ACC112 (cell line): ENCODE data around the gene VEPH1.

Experiments
- H2AFZ ChIP-seq: fragments of 200-600 bp; sonication (generic); one replicate; pipeline ENCODE4 v1.6.0; 2017; ENCODE audit warnings: antibody characterized with exemption, low read length; ENCODE audit not compliant: unreplicated experiment
- H3K27ac ChIP-seq: fragments of 200-600 bp; sonication (generic); 2 replicates; pipeline ENCODE4 v1.5.1; 2014; ENCODE audit warnings: low read depth, mild to moderate bottlenecking, antibody characterized with exemption, low read length, moderate library complexity
- H3K27me3 ChIP-seq: fragments of 200-600 bp; sonication (generic); 2 replicates; pipeline ENCODE4 v1.6.1; 2014; ENCODE audit warnings: mild to moderate bottlenecking, antibody characterized with exemption, low read length, moderate library complexity, mixed read lengths; ENCODE audit not compliant: insufficient read depth
- H3K36me3 ChIP-seq: fragments of 200-600 bp; sonication (generic); 2 replicates; pipeline ENCODE4 v1.6.1; 2016; ENCODE audit warnings: mild to moderate bottlenecking, antibody characterized with exemption, low read length, moderate library complexity, mixed read lengths; ENCODE audit not compliant: insufficient read depth
- H3K4me1 ChIP-seq: fragments of 200-600 bp; sonication (generic); one replicate; pipeline ENCODE4 v1.6.1; 2016; ENCODE audit warnings: low read length, mixed read lengths; ENCODE audit not compliant: insufficient read depth, unreplicated experiment, control insufficient read depth
- H3K4me3 ChIP-seq: fragments of 200-600 bp; sonication (generic); 2 replicates; pipeline ENCODE4 v1.5.1; 2014; ENCODE audit warnings: mild to moderate bottlenecking, low read depth, low read length
- H3K79me2 ChIP-seq: fragments of 200-600 bp; sonication (generic); one replicate; pipeline ENCODE4 v1.6.0; 2016; ENCODE audit warnings: low read length; ENCODE audit not compliant: control insufficient read depth, unreplicated experiment, insufficient read depth

VEPH1 gene

DNA sequence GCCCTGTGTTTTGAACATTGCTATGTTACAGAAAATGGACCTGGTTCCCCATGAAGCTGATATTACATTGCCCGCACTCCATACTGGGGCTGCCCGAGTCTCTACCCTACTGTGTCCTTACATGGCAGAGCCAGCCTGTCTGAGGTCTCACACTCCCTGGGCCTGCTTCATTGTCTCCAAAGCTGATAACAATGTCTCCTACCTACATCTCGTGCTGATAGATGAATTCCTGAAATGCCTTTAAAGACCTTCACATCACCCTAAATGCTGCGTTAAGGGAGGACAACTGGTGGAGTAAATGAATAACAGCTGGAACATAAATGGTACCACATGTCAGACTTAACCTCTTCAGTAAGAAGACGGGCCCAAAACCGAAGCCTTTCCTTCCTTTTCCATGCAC, 129.4 kb downstream of the VEPH1 start:
- Histone ChIP-seq H3K36me3 (peaks cover 3% of the 10 kb centered on the region; the same call in 1 of the 2 replicates), H3K4me3 (no peak overlapping the region), H2AFZ (no peak overlapping the region), H3K4me1 (peaks cover 20% of the 10 kb centered on the region), H3K79me2 (no peaks in the 10 kb centered on the region), H3K27me3 (no peaks in the 10 kb centered on the region), H3K27ac (no peak overlapping the region)

GRCh38 chr3:157370867-157371266, 132.3 kb downstream of the VEPH1 start:
- no peaks in the 10 kb centered on the region for H3K79me2 ChIP-seq
- H2AFZ ChIP-seq = no peak overlapping the region
- peaks cover 22% of the 10 kb centered on the region for H3K4me1 ChIP-seq
- no peaks in the 10 kb centered on the region for H3K27me3 ChIP-seq
- H3K27ac ChIP-seq = peak overlapping the region; percentile 69
- H3K4me3 ChIP-seq = no peak overlapping the region
- H3K36me3 ChIP-seq = peaks cover 3% of the 10 kb centered on the region; the same call in 1 of the 2 replicates

DNA sequence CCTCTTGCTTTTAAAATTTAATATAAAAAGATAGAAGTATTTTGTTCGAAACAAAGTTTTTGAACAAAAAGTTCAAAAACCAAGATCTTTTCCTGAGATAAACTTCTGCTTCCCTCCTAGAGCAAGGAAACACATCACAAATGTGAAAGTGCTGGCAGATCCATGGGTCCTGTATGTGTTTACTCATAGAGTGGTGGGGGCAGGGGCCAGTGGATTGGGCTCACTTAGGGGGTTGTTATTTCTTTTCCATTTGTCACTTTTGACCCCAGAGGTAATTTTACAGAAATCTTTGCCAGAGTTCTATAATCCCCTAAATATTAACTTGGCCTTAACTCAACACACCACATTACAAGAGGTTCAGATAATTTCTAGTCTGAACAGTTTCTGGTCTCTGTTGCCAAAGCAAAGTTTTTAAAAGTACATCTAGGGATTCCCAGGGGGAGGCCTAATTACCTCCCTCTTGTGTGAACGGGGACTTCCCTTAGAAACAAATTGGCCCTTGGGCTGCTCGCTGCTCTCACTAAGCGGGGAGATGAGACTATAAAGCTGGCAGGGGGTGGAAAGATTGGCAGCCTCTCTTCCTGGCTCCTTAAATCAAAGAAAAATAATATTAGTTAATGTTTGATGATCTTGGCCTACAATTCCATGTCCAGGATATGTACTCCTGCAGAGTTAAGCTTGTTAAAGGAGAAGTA, 133.3 kb downstream of the VEPH1 start:
- no peaks in the 10 kb centered on the region for H3K27me3 ChIP-seq
- H3K36me3 ChIP-seq = no peaks in the 10 kb centered on the region
- H2AFZ ChIP-seq = peak overlapping the region; percentile 57
- H3K4me1 ChIP-seq = peaks cover 32% of the 10 kb centered on the region
- H3K27ac ChIP-seq = peak overlapping the region; percentile 69
- H3K4me3 ChIP-seq = peak overlapping the region; percentile 37; the same call in 1 of the 2 replicates
- no peaks in the 10 kb centered on the region for H3K79me2 ChIP-seq

GRCh38 chr3:157368171-157368570, 135.0 kb downstream of the VEPH1 start:
- Histone ChIP-seq H3K4me3 (no peak overlapping the region), H3K27me3 (no peaks in the 10 kb centered on the region), H3K4me1 (peaks cover 49% of the 10 kb centered on the region), H2AFZ (no peak overlapping the region), H3K79me2 (no peaks in the 10 kb centered on the region), H3K27ac (no peak overlapping the region), H3K36me3 (no peaks in the 10 kb centered on the region)

DNA sequence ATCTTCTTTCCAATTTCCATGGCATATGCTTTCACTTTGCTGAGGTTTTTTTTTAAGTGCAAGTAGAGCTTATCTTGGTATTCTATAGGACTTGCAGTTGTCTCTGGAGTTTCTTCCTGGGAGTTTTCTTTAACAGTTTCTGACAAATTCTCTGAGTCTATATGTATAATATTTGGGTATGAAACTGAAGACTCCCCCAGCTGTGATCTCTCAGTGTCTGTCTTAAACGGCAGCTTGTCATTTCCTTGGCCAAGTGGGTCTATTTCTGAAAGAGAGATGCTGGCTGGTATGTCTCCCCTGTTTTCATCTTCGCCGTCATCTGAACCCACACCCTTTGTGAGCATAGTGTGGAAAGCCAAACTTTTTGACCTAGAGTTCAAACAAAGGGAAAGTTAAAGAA, 139.8 kb downstream of the VEPH1 start:
- no peaks in the 10 kb centered on the region for H3K36me3 ChIP-seq
- no peaks in the 10 kb centered on the region for H3K27me3 ChIP-seq
- no peaks in the 10 kb centered on the region for H3K79me2 ChIP-seq
- H3K4me3 ChIP-seq = peak overlapping the region; percentile 57
- H2AFZ ChIP-seq = peak overlapping the region; percentile 82
- H3K4me1 ChIP-seq = peaks cover 68% of the 10 kb centered on the region
- peak overlapping the region; percentile 40 for H3K27ac ChIP-seq

GRCh38 chr3:157362348-157362747, 140.9 kb downstream of the VEPH1 start:
- Histone ChIP-seq H2AFZ (no peak overlapping the region), H3K27ac (peak overlapping the region; percentile 40; the same call in 1 of the 2 replicates), H3K4me1 (peaks cover 75% of the 10 kb centered on the region), H3K4me3 (no peak overlapping the region), H3K36me3 (no peaks in the 10 kb centered on the region), H3K79me2 (peaks cover 2% of the 10 kb centered on the region), H3K27me3 (no peaks in the 10 kb centered on the region)

- Histone ChIP-seq H3K4me3 (peak overlapping the region; percentile 42), H2AFZ (no peak overlapping the region), H3K79me2 (peaks cover 2% of the 10 kb centered on the region), H3K27me3 (no peaks in the 10 kb centered on the region), H3K4me1 (peaks cover 85% of the 10 kb centered on the region), H3K36me3 (no peaks in the 10 kb centered on the region), H3K27ac (peak overlapping the region; percentile 98)
These were observed 143.2 kb downstream of the VEPH1 start for GRCh38 chr3:157360044-157360443.

GRCh38 chr3:157356541-157356940, 146.7 kb downstream of the VEPH1 start:
- Histone ChIP-seq H3K27ac (peak overlapping the region; percentile 39), H3K27me3 (no peaks in the 10 kb centered on the region), H3K4me1 (peaks cover 80% of the 10 kb centered on the region), H2AFZ (no peak overlapping the region), H3K79me2 (peaks cover 2% of the 10 kb centered on the region), H3K36me3 (no peaks in the 10 kb centered on the region), H3K4me3 (peak overlapping the region; percentile 37; the same call in 1 of the 2 replicates)

DNA sequence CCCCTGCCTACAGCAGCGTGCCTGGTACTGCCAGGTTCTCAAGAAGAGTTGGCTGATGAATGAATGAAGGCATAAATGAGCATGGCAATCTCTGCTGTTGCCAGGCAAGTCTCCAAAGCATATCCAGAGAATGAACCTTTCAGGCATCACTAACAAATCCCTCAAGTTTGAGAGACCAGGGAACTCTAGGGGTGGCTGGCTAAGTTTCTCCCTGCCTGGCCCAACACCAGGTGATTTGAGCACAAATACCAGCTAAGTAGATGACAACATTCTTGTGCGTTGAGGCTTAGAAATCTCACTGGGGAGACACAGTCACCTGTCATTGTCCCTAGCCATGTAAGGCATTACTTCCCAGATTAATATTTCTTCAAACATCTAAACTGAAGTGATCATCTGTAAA, 147.9 kb downstream of the VEPH1 start:
- Histone ChIP-seq H2AFZ (no peak overlapping the region), H3K27ac (peak overlapping the region; percentile 6; the same call in 1 of the 2 replicates), H3K4me3 (no peak overlapping the region), H3K79me2 (peaks cover 2% of the 10 kb centered on the region), H3K36me3 (no peaks in the 10 kb centered on the region), H3K4me1 (peaks cover 71% of the 10 kb centered on the region), H3K27me3 (no peaks in the 10 kb centered on the region)

DNA sequence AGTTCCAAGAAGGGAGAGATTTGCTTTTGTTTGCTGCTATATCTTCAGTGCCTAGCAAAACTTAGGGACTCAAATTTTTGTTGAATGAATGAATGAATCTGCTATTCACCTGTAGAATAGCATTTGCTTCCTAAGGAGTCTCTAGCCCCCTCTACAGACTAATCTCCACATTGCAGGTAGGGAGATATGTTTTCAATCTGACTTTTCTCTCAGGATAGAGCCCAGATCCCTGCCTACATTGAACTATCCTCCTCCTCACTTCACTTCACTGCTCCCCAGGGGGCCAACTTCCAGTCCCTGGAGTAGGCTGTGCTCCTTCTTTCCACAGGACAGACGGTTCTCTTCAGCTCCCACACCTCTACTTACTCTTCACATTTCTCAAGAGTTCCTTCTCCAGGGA, 148.5 kb downstream of the VEPH1 start:
- Histone ChIP-seq H2AFZ (no peak overlapping the region), H3K79me2 (peaks cover 2% of the 10 kb centered on the region), H3K27ac (peak overlapping the region; percentile 24; the same call in 1 of the 2 replicates), H3K4me3 (no peak overlapping the region), H3K27me3 (no peaks in the 10 kb centered on the region), H3K4me1 (peaks cover 72% of the 10 kb centered on the region), H3K36me3 (no peaks in the 10 kb centered on the region)

DNA sequence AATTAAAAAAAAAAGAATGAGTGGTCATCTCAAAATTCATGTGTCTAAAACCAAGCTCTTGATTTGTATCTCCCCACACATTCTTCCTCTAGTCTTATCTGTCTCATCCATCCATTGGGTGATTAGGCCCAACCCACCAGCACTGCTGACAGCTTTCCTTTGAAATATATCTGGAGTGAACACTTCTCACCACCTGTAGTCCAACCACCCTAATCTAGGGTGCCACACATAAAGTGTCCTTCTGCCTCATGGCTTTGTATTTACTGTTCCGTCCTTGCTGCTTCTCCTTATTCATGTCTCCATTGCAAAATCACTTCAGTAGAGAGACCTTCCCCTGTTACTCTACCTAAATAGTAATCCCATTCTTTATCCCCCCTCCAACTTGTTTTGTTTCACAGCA, 149.0 kb downstream of the VEPH1 start:
- Histone ChIP-seq H3K27me3 (no peaks in the 10 kb centered on the region), H3K4me3 (no peak overlapping the region)

More for the DNA sequence above, 149.0 kb downstream of the VEPH1 start:
- Histone ChIP-seq H3K4me1 (peaks cover 68% of the 10 kb centered on the region), H3K79me2 (peaks cover 2% of the 10 kb centered on the region), H3K36me3 (no peaks in the 10 kb centered on the region), H2AFZ (no peak overlapping the region), H3K27ac (peak overlapping the region; percentile 24; the same call in 1 of the 2 replicates)
